Measurements from ENCODE around the gene COMMD7. TPM values are rescaled to one million over a fixed set of nuclear protein-coding genes. Genes with fewer than 3 reads are reported as not detected.
"Not testable (repeated sequence)": the region's sequence is repeated elsewhere in the genome, so short reads cannot be mapped to it uniquely, and the experiment has no call there.

Gene COMMD7
- total RNA-seq, 1 experiment from 2014 or later = 66.1 TPM

- no peaks in the 10 kb centered on the region for H3K79me2 ChIP-seq (ENCODE audit: insufficient read depth, low read length)
- no peak overlapping the region for H3K18ac ChIP-seq (ENCODE audit: insufficient read length, low read depth, low read length)
- no peaks in the 10 kb centered on the region for H3K79me1 ChIP-seq (ENCODE audit: insufficient read depth, low read depth, low read length, poor library complexity, severe bottlenecking)
- H3K14ac ChIP-seq (ENCODE audit: insufficient read depth, low read length) = no peak overlapping the region
- no peak overlapping the region for H2BK20ac ChIP-seq (ENCODE audit: low read depth, low read length, poor library complexity, severe bottlenecking)
- H3K56ac ChIP-seq (ENCODE audit: insufficient read length, low read depth, low read length) = no peak overlapping the region
- no peak overlapping the region for H2AK5ac ChIP-seq (ENCODE audit: insufficient read length, low read length)
- no peak overlapping the region for H4K5ac ChIP-seq (ENCODE audit: insufficient read length, low read depth, low read length)
- no peak for DNase-seq
- no peak overlapping the region for H2BK120ac ChIP-seq (ENCODE audit: low read depth, low read length, poor library complexity, severe bottlenecking)
- no peaks in the 10 kb centered on the region for H3K9me3 Mint-ChIP-seq
- no peak overlapping the region for H2BK15ac ChIP-seq (ENCODE audit: low read depth, low read length)
- H3K23me2 ChIP-seq (ENCODE audit: insufficient read length, low read depth, low read length, poor library complexity, severe bottlenecking) = no peaks in the 10 kb centered on the region
- H3K27me3 Mint-ChIP-seq (ENCODE audit: low read depth) = no peaks in the 10 kb centered on the region
- no peak overlapping the region for H2AFZ ChIP-seq (ENCODE audit: low read length)
- H4K20me1 ChIP-seq (ENCODE audit: control insufficient read depth, insufficient read depth, insufficient read length) = no peaks in the 10 kb centered on the region
- H3K4me1 Mint-ChIP-seq = peaks cover 13 to 15% of the 10 kb centered on the region in 2 experiments
- no peak overlapping the region for H3T11ph ChIP-seq (ENCODE audit: low read length)
- no peak overlapping the region for H3K9ac ChIP-seq (ENCODE audit: extremely low read depth, insufficient read length, low read length)
- peak overlapping the region in 2 of 3 experiments; percentile 31 to 50; a peak in 2 of 7 replicates for H3K27ac Mint-ChIP-seq
- H3K4me2 ChIP-seq (ENCODE audit: insufficient read depth, insufficient read length, low read length) = no peak overlapping the region
- no peak overlapping the region for H3K4me3 Mint-ChIP-seq
- H3K27ac ChIP-seq (ENCODE audit: insufficient read length, low read depth, low read length) = no peak overlapping the region
- no peak overlapping the region for H3K4ac ChIP-seq (ENCODE audit: low read depth, low read length)
- no peak overlapping the region for H2BK5ac ChIP-seq (ENCODE audit: insufficient read length, low read length)
- H2BK12ac ChIP-seq (ENCODE audit: insufficient read length, low read depth, low read length) = no peak overlapping the region
- H3K36me3 Mint-ChIP-seq (ENCODE audit: insufficient read depth in 1 of 3, low read depth in 3 of 3) = peaks cover 0 to 52% (median 21%) of the 10 kb centered on the region in 3 experiments; a peak in 5 of 7 replicates
- H4K91ac ChIP-seq (ENCODE audit: insufficient read length, low read depth, low read length) = no peak overlapping the region
- no peak overlapping the region for H3K23ac ChIP-seq (ENCODE audit: insufficient read length, low read depth, low read length)
- no peak overlapping the region for H4K8ac ChIP-seq (replicated peaks; ENCODE audit: insufficient read length, low read depth, low read length)
- TF ChIP-seq, protein P1, sequence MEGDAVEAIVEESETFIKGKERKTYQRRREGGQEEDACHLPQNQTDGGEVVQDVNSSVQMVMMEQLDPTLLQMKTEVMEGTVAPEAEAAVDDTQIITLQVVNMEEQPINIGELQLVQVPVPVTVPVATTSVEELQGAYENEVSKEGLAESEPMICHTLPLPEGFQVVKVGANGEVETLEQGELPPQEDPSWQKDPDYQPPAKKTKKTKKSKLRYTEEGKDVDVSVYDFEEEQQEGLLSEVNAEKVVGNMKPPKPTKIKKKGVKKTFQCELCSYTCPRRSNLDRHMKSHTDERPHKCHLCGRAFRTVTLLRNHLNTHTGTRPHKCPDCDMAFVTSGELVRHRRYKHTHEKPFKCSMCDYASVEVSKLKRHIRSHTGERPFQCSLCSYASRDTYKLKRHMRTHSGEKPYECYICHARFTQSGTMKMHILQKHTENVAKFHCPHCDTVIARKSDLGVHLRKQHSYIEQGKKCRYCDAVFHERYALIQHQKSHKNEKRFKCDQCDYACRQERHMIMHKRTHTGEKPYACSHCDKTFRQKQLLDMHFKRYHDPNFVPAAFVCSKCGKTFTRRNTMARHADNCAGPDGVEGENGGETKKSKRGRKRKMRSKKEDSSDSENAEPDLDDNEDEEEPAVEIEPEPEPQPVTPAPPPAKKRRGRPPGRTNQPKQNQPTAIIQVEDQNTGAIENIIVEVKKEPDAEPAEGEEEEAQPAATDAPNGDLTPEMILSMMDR (conservative IDR thresholded peaks at IDR 0.05) = no peak
- H3K4me1 ChIP-seq (ENCODE audit: insufficient read depth, low read length) = no peaks in the 10 kb centered on the region
- H3K27me3 ChIP-seq (ENCODE audit: insufficient read depth, low read length) = no peaks in the 10 kb centered on the region
- no peaks in the 10 kb centered on the region for H3K9me3 ChIP-seq (ENCODE audit: control insufficient read depth, low read depth, low read length)
Observed at GRCh38 chr20:32695089-32695488, 48.2 kb downstream of the COMMD7 start.

DNA sequence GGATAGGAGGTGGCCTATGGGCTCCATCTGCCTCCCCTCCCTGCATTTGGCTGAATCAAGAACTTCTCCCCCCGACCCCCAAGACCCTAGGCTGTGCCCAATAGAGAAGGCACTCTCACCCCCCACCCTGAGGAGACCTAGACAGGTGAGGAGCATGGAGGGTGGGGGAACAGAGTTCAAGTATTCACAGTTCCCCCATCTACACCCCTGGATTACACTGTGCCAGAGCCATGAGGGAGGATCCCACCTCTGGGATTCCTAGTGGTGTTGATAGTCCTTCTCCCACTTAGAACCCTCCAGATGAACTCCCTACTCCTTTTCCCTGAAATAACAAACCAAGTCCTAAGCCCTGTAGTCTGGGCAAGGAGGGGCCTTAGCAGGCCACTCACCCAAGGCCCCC lies 54.3 kb downstream of the COMMD7 start:
- not testable (repeated sequence) for H2BK5ac ChIP-seq (ENCODE audit: insufficient read length, low read length); DNase-seq; H2AK5ac ChIP-seq (ENCODE audit: insufficient read length, low read length)

More for the DNA sequence above, 54.3 kb downstream of the COMMD7 start:
- not testable (repeated sequence) for H4K20me1 ChIP-seq (ENCODE audit: control insufficient read depth, insufficient read depth, insufficient read length); H2BK15ac ChIP-seq (ENCODE audit: low read depth, low read length); H3K18ac ChIP-seq (ENCODE audit: insufficient read length, low read depth, low read length); H3K27me3 Mint-ChIP-seq (ENCODE audit: low read depth); H3T11ph ChIP-seq (ENCODE audit: low read length); H3K27ac Mint-ChIP-seq; H3K9ac ChIP-seq (ENCODE audit: extremely low read depth, insufficient read length, low read length); H2BK20ac ChIP-seq (ENCODE audit: low read depth, low read length, poor library complexity, severe bottlenecking); H3K4me2 ChIP-seq (ENCODE audit: insufficient read depth, insufficient read length, low read length); H3K4ac ChIP-seq (ENCODE audit: low read depth, low read length); H3K56ac ChIP-seq (ENCODE audit: insufficient read length, low read depth, low read length); H3K79me2 ChIP-seq (ENCODE audit: insufficient read depth, low read length); H2BK12ac ChIP-seq (ENCODE audit: insufficient read length, low read depth, low read length); H3K23ac ChIP-seq (ENCODE audit: insufficient read length, low read depth, low read length); H3K4me1 ChIP-seq (ENCODE audit: insufficient read depth, low read length); H3K4me3 Mint-ChIP-seq; H3K9me3 ChIP-seq (ENCODE audit: control insufficient read depth, low read depth, low read length); H3K27me3 ChIP-seq (ENCODE audit: insufficient read depth, low read length); H3K27ac ChIP-seq (ENCODE audit: insufficient read length, low read depth, low read length); H2BK120ac ChIP-seq (ENCODE audit: low read depth, low read length, poor library complexity, severe bottlenecking); H4K5ac ChIP-seq (ENCODE audit: insufficient read length, low read depth, low read length); H3K79me1 ChIP-seq (ENCODE audit: insufficient read depth, low read depth, low read length, poor library complexity, severe bottlenecking); H3K14ac ChIP-seq (ENCODE audit: insufficient read depth, low read length); H2AFZ ChIP-seq (ENCODE audit: low read length); H3K9me3 Mint-ChIP-seq; H4K8ac ChIP-seq (replicated peaks; ENCODE audit: insufficient read length, low read depth, low read length); H3K23me2 ChIP-seq (ENCODE audit: insufficient read length, low read depth, low read length, poor library complexity, severe bottlenecking); H4K91ac ChIP-seq (ENCODE audit: insufficient read length, low read depth, low read length)
- peaks cover 12 to 18% of the 10 kb centered on the region in 2 experiments for H3K4me1 Mint-ChIP-seq
- WGBS (ENCODE audit: extremely low coverage, insufficient read length, low lambda C conversion rate) = no CpG with 5 or more reads among the region's 1 CpG
- H3K36me3 Mint-ChIP-seq (ENCODE audit: insufficient read depth in 1 of 3, low read depth in 3 of 3) = peaks cover 0 to 15% (median 8%) of the 10 kb centered on the region in 3 experiments; a peak in 4 of 7 replicates
